ENCODE results near the gene CGN.

Gene CGN, protein sequence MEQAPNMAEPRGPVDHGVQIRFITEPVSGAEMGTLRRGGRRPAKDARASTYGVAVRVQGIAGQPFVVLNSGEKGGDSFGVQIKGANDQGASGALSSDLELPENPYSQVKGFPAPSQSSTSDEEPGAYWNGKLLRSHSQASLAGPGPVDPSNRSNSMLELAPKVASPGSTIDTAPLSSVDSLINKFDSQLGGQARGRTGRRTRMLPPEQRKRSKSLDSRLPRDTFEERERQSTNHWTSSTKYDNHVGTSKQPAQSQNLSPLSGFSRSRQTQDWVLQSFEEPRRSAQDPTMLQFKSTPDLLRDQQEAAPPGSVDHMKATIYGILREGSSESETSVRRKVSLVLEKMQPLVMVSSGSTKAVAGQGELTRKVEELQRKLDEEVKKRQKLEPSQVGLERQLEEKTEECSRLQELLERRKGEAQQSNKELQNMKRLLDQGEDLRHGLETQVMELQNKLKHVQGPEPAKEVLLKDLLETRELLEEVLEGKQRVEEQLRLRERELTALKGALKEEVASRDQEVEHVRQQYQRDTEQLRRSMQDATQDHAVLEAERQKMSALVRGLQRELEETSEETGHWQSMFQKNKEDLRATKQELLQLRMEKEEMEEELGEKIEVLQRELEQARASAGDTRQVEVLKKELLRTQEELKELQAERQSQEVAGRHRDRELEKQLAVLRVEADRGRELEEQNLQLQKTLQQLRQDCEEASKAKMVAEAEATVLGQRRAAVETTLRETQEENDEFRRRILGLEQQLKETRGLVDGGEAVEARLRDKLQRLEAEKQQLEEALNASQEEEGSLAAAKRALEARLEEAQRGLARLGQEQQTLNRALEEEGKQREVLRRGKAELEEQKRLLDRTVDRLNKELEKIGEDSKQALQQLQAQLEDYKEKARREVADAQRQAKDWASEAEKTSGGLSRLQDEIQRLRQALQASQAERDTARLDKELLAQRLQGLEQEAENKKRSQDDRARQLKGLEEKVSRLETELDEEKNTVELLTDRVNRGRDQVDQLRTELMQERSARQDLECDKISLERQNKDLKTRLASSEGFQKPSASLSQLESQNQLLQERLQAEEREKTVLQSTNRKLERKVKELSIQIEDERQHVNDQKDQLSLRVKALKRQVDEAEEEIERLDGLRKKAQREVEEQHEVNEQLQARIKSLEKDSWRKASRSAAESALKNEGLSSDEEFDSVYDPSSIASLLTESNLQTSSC

GRCh38 chr1:151510957-151511635 lies at the start of gene CGN:
CGN (plus strand) TSS chr1:151511387; CDS start chr1:151518520, 7,133 bp downstream.
- peak; percentile 95 for ATAC-seq
- peak; percentile 81 to 84 for DNase-seq
- Mint-ChIP-seq H3K27ac (peak within 1 kb of the TSS; percentile 50 to 84), H3K4me3 (peak within 1 kb of the TSS; percentile 87 to 95), H3K9me3 (no peaks in the 10 kb centered on the region), H3K27me3 (no peaks in the 10 kb centered on the region), H3K4me1 (peaks cover 27% of the 10 kb centered on the region)

DNA sequence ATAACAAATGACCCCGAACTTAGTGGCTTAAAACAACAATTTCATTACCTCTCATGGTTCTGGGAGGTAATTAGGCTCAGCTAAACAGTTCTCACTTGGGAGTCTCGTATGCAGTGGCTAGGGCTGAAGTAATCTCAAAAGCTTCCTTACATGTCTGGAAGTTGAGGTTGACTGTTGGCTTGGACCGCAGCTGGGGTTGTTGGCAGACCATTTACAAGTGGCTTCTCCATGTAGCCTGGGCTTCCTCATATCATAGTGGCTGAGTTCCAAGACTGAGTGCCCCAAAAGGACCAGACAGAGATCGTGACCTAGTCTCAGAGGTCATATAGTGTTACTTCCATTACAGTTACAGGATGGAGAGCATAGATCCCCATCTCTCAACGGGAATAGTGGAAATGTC lies 49.5 kb upstream of the CGN start:
- Mint-ChIP-seq H3K9me3 (no peaks in the 10 kb centered on the region), H3K4me1 (peaks cover 15% of the 10 kb centered on the region), H3K27ac (no peak overlapping the region), H3K27me3 (peaks cover 32% of the 10 kb centered on the region), H3K4me3 (no peak overlapping the region)
- ATAC-seq, result no peak
- DNase-seq, result no peak

DNA sequence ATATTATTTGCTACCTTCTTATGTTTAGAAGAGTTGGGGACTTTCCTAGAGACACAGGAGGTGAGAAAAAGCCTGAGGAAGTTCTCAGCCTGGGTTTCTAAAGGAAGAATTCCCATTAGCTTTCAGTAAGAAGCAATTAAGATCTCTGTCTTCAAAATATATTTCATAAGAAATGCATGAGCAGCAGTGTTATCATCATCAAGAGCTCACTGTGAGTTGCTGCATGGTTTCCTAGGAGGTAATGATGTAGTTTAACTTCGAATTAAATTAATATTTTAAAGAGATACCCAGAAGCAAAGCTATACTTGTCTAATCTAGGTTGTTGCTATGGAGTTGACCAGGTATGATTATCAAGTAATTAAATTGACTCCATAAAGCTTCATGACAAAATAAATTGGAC lies 46.2 kb upstream of the CGN start:
- Mint-ChIP-seq H3K27me3 (peaks cover 39% of the 10 kb centered on the region), H3K4me3 (no peak overlapping the region), H3K9me3 (no peaks in the 10 kb centered on the region), H3K4me1 (peaks cover 2% of the 10 kb centered on the region), H3K27ac (no peak overlapping the region)
- ATAC-seq, result no peak
- no peak for DNase-seq

GRCh38 chr1:151472856-151473731 lies 38.1 kb upstream of the CGN start:
- Mint-ChIP-seq H3K9me3 (no peaks in the 10 kb centered on the region), H3K27me3 (peaks cover 7% of the 10 kb centered on the region), H3K27ac (peak overlapping the region; percentile 86 to 87), H3K4me1 (peaks cover 21% of the 10 kb centered on the region), H3K4me3 (peak overlapping the region; percentile 77 to 78)
- DNase-seq, result peak; percentile 34 to 37
- peak; percentile 55 for ATAC-seq

DNA sequence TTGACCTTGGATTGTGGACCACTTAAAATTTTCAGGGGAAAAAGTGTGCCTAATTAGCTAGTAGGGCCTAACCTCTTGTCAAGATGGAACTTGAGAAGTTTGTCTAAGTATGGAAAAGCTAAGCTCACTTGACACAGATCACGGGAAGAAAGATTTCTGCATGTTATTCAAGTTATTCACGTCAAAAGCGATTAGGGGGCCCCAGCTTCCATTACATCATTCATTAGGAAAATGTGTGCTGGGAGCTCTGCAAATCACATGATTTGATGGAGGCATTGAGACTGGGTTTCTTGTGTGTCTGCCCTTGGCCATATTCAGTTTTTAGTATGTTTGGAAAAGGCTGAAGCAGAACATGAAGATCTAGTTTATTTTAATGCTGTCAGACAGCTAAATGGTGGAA lies 36.4 kb upstream of the CGN start:
- H3K27ac Mint-ChIP-seq, result no peak overlapping the region
- H3K9me3 Mint-ChIP-seq, result no peaks in the 10 kb centered on the region
- H3K27me3 Mint-ChIP-seq, result peaks cover 7% of the 10 kb centered on the region
- no peak overlapping the region for H3K4me3 Mint-ChIP-seq
- DNase-seq, result no peak
- ATAC-seq, result no peak
- peaks cover 21% of the 10 kb centered on the region for H3K4me1 Mint-ChIP-seq

GRCh38 chr1:151475175-151475574 lies 36.0 kb upstream of the CGN start:
- Mint-ChIP-seq H3K4me3 (no peak overlapping the region), H3K27ac (peak overlapping the region in 1 of 2 donors; percentile 14), H3K4me1 (peaks cover 21% of the 10 kb centered on the region), H3K27me3 (peaks cover 7% of the 10 kb centered on the region), H3K9me3 (no peaks in the 10 kb centered on the region)
- peak; percentile 86 for ATAC-seq
- DNase-seq, result no peak

GRCh38 chr1:151476083-151476482 lies 35.1 kb upstream of the CGN start:
- no peak overlapping the region for H3K4me3 Mint-ChIP-seq

GRCh38 chr1:151477066-151477465 lies 34.1 kb upstream of the CGN start:
- Mint-ChIP-seq H3K27me3 (peaks cover 7% of the 10 kb centered on the region), H3K4me1 (peaks cover 21% of the 10 kb centered on the region), H3K4me3 (no peak overlapping the region), H3K27ac (no peak overlapping the region), H3K9me3 (no peaks in the 10 kb centered on the region)
- DNase-seq (no peak), ATAC-seq (no peak)

More at GRCh38 chr1:151476083-151476482, 35.1 kb upstream of the CGN start:
- no peaks in the 10 kb centered on the region for H3K9me3 Mint-ChIP-seq
- peaks cover 21% of the 10 kb centered on the region for H3K4me1 Mint-ChIP-seq
- H3K27me3 Mint-ChIP-seq, result peaks cover 7% of the 10 kb centered on the region
- no peak for DNase-seq
- no peak for ATAC-seq
- no peak overlapping the region for H3K27ac Mint-ChIP-seq

DNA sequence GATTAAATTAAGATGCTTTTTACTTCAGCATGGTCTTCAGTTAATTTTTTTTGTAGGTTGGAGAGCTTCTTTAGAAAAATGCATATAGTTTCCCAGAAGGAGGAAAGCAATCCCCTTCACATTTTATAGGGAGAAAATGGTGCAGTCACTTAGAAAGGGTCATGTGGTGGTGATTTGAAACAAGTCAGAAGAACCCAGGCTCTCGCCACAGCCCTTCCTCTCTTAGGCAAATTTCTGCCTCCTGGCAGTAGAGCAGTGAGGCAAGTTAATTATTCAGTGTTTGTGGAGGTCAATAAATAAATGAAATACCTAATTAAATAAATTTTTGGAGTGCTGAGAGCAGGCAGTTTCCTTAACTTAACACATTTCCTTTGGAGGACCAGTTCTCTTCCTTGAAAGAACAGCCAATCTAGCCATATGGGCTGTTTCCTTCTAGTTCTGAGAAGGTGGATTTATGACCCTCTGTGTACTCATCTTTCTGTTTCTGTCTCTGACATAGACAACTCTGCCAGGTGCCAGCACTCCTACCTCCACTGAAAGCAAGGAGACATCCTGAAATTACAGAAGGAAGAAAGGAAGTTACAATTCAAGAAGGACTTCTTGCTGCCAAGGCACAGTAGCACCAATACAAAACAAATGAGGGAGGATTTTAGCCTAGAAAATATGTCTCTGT lies 32.9 kb upstream of the CGN start:
- Mint-ChIP-seq H3K27ac (no peak overlapping the region), H3K4me1 (peaks cover 12% of the 10 kb centered on the region), H3K27me3 (peaks cover 7% of the 10 kb centered on the region), H3K4me3 (no peak overlapping the region), H3K9me3 (no peaks in the 10 kb centered on the region)
- DNase-seq, result no peak
- no peak for ATAC-seq

GRCh38 chr1:151478923-151479322 lies 32.3 kb upstream of the CGN start:
- H3K4me1 Mint-ChIP-seq, result peaks cover 12% of the 10 kb centered on the region
- H3K4me3 Mint-ChIP-seq, result no peak overlapping the region
- no peak for ATAC-seq
- no peaks in the 10 kb centered on the region for H3K9me3 Mint-ChIP-seq
- H3K27me3 Mint-ChIP-seq, result peaks cover 7% of the 10 kb centered on the region
- no peak overlapping the region for H3K27ac Mint-ChIP-seq
- DNase-seq, result no peak

DNA sequence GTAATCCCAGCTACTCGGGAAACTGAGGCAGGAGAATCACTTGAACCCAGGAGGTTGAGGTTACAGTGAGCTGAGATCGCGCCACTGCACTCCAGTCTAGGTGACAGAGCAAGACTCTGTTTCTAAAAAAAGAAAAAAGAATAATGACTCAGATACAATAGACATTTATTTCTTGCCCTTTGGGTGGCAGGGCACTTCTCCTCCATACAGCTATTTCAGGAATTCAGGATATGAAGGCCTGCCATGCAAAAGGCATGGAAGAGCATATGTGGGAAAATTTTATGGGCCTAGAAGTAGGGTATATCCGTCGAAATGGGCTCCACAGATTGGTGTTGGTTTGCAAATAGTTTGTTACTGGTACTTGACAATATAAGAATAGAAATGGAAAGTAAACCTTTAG lies 31.7 kb upstream of the CGN start:
- H3K27ac Mint-ChIP-seq, result no peak overlapping the region
- ATAC-seq (no peak), DNase-seq (no peak)
- H3K27me3 Mint-ChIP-seq, result peaks cover 7% of the 10 kb centered on the region
- H3K4me3 Mint-ChIP-seq, result no peak overlapping the region
- H3K9me3 Mint-ChIP-seq, result no peaks in the 10 kb centered on the region
- peaks cover 10% of the 10 kb centered on the region for H3K4me1 Mint-ChIP-seq

DNA sequence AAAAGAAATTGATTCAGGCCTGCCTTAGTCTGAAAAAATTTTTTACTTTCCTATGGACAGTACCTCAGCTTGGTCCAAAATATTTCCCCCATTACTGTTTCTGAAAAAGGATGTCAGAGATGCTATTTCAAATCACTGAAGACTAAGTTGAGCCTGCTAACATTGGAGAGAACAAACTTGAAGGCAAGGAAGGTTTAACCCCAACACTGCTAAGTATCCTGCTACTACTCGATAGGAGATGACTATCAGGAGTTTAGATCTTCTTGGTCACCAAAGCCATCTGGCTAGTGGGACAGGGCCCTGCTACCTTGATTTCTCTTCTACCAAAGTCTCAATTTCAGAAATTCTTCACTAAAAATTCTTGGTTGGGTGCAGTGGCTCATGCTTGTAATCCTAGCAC lies 29.2 kb upstream of the CGN start:
- H3K27ac Mint-ChIP-seq, result no peak overlapping the region
- ATAC-seq (no peak), DNase-seq (no peak)
- H3K4me1 Mint-ChIP-seq, result no peaks in the 10 kb centered on the region
- H3K4me3 Mint-ChIP-seq, result no peak overlapping the region
- H3K27me3 Mint-ChIP-seq, result peaks cover 3% of the 10 kb centered on the region
- no peaks in the 10 kb centered on the region for H3K9me3 Mint-ChIP-seq

GRCh38 chr1:151485685-151486255 lies 25.4 kb upstream of the CGN start:
- H3K9me3 Mint-ChIP-seq, result no peaks in the 10 kb centered on the region
- ATAC-seq, result no peak
- no peak for DNase-seq

GRCh38 chr1:151486557-151486956 lies 24.6 kb upstream of the CGN start:
- no peak overlapping the region for H3K27ac Mint-ChIP-seq
- no peak overlapping the region for H3K4me3 Mint-ChIP-seq
- H3K27me3 Mint-ChIP-seq, result no peaks in the 10 kb centered on the region
- ATAC-seq, result no peak
- H3K4me1 Mint-ChIP-seq, result no peaks in the 10 kb centered on the region
- no peak for DNase-seq
- no peaks in the 10 kb centered on the region for H3K9me3 Mint-ChIP-seq

More at GRCh38 chr1:151485685-151486255, 25.4 kb upstream of the CGN start:
- no peaks in the 10 kb centered on the region for H3K27me3 Mint-ChIP-seq
- H3K4me1 Mint-ChIP-seq, result no peaks in the 10 kb centered on the region
- no peak overlapping the region for H3K27ac Mint-ChIP-seq
- no peak overlapping the region for H3K4me3 Mint-ChIP-seq
